Stimulated activated CD8-positive, alpha-beta memory T cell treated with anti-CD3 and anti-CD28 coated beads, Interleukin-4, amount 100 ng/mL, for 24 hours (primary cell): ENCODE data around the gene CCDC158.
"Not testable (repeated sequence)": the region's sequence is repeated elsewhere in the genome, so short reads cannot be mapped to it uniquely, and the experiment has no call there.

Experiments used
- DNase-seq: peaks from one replicate; pipeline ENCODE4 v3.0.0-alpha.2; 2020; ENCODE audit warnings: low read depth

CCDC158 gene

GRCh38 chr4:76373919-76374552 lies 46.9 kb downstream of the CCDC158 start:
- DNase-seq, result no peak

- DNase-seq, result no peak
Measured at GRCh38 chr4:76366737-76367136, 54.2 kb downstream of the CCDC158 start.

- DNase-seq, result no peak
Measured at GRCh38 chr4:76365636-76366035, 55.3 kb downstream of the CCDC158 start.

GRCh38 chr4:76364763-76365162 lies 56.2 kb downstream of the CCDC158 start:
- no peak for DNase-seq

GRCh38 chr4:76363556-76364290 lies 57.2 kb downstream of the CCDC158 start:
- no peak for DNase-seq

GRCh38 chr4:76361689-76362412 lies 59.1 kb downstream of the CCDC158 start:
- DNase-seq, result no peak

GRCh38 chr4:76359881-76360466 lies 61.0 kb downstream of the CCDC158 start:
- DNase-seq, result not testable (repeated sequence)

GRCh38 chr4:76357981-76358380 lies 63.0 kb downstream of the CCDC158 start:
- DNase-seq, result no peak

GRCh38 chr4:76354517-76355473 lies 66.1 kb downstream of the CCDC158 start:
- DNase-seq, result peak; percentile 3

GRCh38 chr4:76342803-76343202 lies 78.1 kb downstream of the CCDC158 start:
- no peak for DNase-seq

GRCh38 chr4:76342191-76342590 lies 78.8 kb downstream of the CCDC158 start:
- DNase-seq, result no peak

- no peak for DNase-seq
Measured at GRCh38 chr4:76341063-76341462, 79.9 kb downstream of the CCDC158 start.

GRCh38 chr4:76339364-76339763 lies 81.6 kb downstream of the CCDC158 start:
- DNase-seq, result no peak

GRCh38 chr4:76334885-76335284 lies 86.1 kb downstream of the CCDC158 start:
- DNase-seq, result no peak

GRCh38 chr4:76326515-76326914 lies 94.4 kb downstream of the CCDC158 start:
- DNase-seq, result no peak

- no peak for DNase-seq
Measured at GRCh38 chr4:76325072-76325471, 95.9 kb downstream of the CCDC158 start.

GRCh38 chr4:76322236-76322635 lies 98.7 kb downstream of the CCDC158 start:
- no peak for DNase-seq

- no peak for DNase-seq
Measured at GRCh38 chr4:76316131-76316530, 104.8 kb downstream of the CCDC158 start.

- no peak for DNase-seq
Measured at GRCh38 chr4:76315267-76315918, 105.5 kb downstream of the CCDC158 start.

GRCh38 chr4:76313547-76313946 lies 107.4 kb downstream of the CCDC158 start:
- no peak for DNase-seq

- no peak for DNase-seq
Measured at GRCh38 chr4:76312457-76312856, 108.5 kb downstream of the CCDC158 start.
